Spleen (tissue), 7 donors: ENCODE data around the gene HMOX2.

Experiments
- POLR2A ChIP-seq, 3 donors: fragments of 450-650 bp; IDR thresholded peaks; one replicate each; pipeline ENCODE4 v1.5.1; 2017; ENCODE audit warnings: antibody characterized with exemption in 3 of 3, mild to moderate bottlenecking in 1 of 3
- POLR2AphosphoS5 ChIP-seq, 3 donors: sonication (generic); formaldehyde crosslinking; IDR thresholded peaks; one replicate each; pipeline ENCODE4 v1.5.1; 2017; ENCODE audit warnings: antibody characterized with exemption in 3 of 3
- TF ChIP-seq, protein P1 (sequence below), 11 experiments: fragments of 200-600 bp in 7 of 11; fragments of 450-650 bp in 4 of 11; sonication (generic) in 4 of 11; IDR thresholded peaks in 8 of 11; conservative IDR thresholded peaks in 3 of 11; 1 replicate in 7 of 11; 2 replicates in 4 of 11; pipeline versions ENCODE4 v1.4.0 to v1.8.0; 2016 to 2021; ENCODE audit warnings: antibody characterized with exemption in 11 of 11, inconsistent platforms in 4 of 11, mild to moderate bottlenecking in 1 of 11
- donor health status: DM: no; HTN: no; CAD: no; lungs with moderate emphysema.
- donor health status: DM: no; HTN: no; CAD: no.
- donor health status: DM: no; HTN: no; CAD: no.

DNA sequence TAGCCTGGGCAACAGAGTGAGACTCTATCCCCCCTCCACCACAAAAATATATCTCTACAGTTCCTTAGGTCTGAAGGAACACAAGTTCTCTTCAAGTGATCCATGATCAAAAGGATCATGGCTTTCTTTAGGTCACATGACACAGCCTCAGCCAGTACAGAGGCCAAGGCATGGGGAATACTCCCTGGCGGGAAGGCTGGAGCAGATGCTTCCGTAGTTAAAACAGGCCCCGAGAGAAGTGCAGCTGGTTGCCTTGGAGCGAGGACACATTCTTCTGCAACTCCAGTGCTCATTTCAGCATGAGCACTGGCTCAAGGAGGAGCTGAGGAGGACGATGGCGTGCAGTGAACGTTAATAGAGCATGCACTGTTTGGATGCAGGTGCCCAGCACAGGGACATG, 48.9 kb downstream of the HMOX2 start:
- TF ChIP-seq POLR2A (IDR thresholded peaks at IDR 0.05) (no peak), POLR2AphosphoS5 (IDR thresholded peaks at IDR 0.05) (no peak)
- TF ChIP-seq, protein P1, sequence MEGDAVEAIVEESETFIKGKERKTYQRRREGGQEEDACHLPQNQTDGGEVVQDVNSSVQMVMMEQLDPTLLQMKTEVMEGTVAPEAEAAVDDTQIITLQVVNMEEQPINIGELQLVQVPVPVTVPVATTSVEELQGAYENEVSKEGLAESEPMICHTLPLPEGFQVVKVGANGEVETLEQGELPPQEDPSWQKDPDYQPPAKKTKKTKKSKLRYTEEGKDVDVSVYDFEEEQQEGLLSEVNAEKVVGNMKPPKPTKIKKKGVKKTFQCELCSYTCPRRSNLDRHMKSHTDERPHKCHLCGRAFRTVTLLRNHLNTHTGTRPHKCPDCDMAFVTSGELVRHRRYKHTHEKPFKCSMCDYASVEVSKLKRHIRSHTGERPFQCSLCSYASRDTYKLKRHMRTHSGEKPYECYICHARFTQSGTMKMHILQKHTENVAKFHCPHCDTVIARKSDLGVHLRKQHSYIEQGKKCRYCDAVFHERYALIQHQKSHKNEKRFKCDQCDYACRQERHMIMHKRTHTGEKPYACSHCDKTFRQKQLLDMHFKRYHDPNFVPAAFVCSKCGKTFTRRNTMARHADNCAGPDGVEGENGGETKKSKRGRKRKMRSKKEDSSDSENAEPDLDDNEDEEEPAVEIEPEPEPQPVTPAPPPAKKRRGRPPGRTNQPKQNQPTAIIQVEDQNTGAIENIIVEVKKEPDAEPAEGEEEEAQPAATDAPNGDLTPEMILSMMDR (IDR thresholded peaks at IDR 0.05 in 8 of 11, conservative IDR thresholded peaks at IDR 0.05 in 3 of 11) = no peak
